BJ (cell line): Measurements from ENCODE around the gene NKAIN4. TPM values are rescaled to one million over a fixed set of nuclear protein-coding genes. Genes with fewer than 3 reads are reported as not detected.

Source experiments
- CTCF ChIA-PET: fragments of 350-600 bp; formaldehyde crosslinking; extraction: SDS; loops from one replicate; lab custom pipeline; 2021; ENCODE audit warnings: antibody characterized with exemption, inconsistent platforms; lab: Yijun Ruan, JAX
- POLR2A ChIA-PET: fragments of 300-600 bp; sonication (Branson Sonifier 250); formaldehyde crosslinking; extraction: SDS; loops from one replicate; lab custom pipeline; 2021; ENCODE audit warnings: antibody characterized with exemption; lab: Charles Lee
- DNase-seq: peaks from one replicate; pipeline ENCODE4 v3.0.0-alpha.2; 2011; ENCODE audit warnings: low read depth
- H3K27me3 ChIP-seq: 2 replicates; pipeline ENCODE4 v1.6.0; 2011; ENCODE audit warnings: low read length; ENCODE audit not compliant: control insufficient read depth, insufficient read depth
- H3K36me3 ChIP-seq: 2 replicates; pipeline ENCODE4 v1.5.1; 2011; ENCODE audit warnings: low read length; ENCODE audit not compliant: control insufficient read depth, insufficient read depth
- H3K4me3 ChIP-seq: 2 replicates; pipeline ENCODE4 v1.5.1; 2011; ENCODE audit warnings: low read depth, mild to moderate bottlenecking, control low read depth, low read length
- polyA plus RNA-seq: library from polyadenylated mRNA; depleted of rRNA; stranded (reverse); fragments of >200 nt; gene quantifications from 2 replicates; pipeline ENCODE4 v1.2.3, GENCODE V29; 2011
- TF ChIP-seq, protein P1 (sequence below): IDR thresholded peaks from 2 replicates; pipeline ENCODE4 v1.5.1; 2011; ENCODE audit warnings: low read depth, mild to moderate bottlenecking, control low read depth, inconsistent platforms, low read length, moderate library complexity; ENCODE audit not compliant: insufficient read depth

Gene NKAIN4
- polyA plus RNA-seq, 1 experiment, result not detected

GRCh38 chr20:63260521-63260920, 6.3 kb upstream of the NKAIN4 start:
- Histone ChIP-seq H3K4me3 (no peak overlapping the region), H3K36me3 (no peaks in the 10 kb centered on the region), H3K27me3 (peaks cover 62% of the 10 kb centered on the region)
- ChIA-PET POLR2A (no interaction called here), CTCF (interaction anchor here (0.7 to 2.6 kb wide), 3 partner anchors 9 to 49 kb away, joined by 3 to 14 read pairs (median 3); no protein-coding TSS in a partner anchor)
- TF ChIP-seq, protein P1, sequence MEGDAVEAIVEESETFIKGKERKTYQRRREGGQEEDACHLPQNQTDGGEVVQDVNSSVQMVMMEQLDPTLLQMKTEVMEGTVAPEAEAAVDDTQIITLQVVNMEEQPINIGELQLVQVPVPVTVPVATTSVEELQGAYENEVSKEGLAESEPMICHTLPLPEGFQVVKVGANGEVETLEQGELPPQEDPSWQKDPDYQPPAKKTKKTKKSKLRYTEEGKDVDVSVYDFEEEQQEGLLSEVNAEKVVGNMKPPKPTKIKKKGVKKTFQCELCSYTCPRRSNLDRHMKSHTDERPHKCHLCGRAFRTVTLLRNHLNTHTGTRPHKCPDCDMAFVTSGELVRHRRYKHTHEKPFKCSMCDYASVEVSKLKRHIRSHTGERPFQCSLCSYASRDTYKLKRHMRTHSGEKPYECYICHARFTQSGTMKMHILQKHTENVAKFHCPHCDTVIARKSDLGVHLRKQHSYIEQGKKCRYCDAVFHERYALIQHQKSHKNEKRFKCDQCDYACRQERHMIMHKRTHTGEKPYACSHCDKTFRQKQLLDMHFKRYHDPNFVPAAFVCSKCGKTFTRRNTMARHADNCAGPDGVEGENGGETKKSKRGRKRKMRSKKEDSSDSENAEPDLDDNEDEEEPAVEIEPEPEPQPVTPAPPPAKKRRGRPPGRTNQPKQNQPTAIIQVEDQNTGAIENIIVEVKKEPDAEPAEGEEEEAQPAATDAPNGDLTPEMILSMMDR, result no peak
- no peak for DNase-seq

GRCh38 chr20:63259734-63260460, 5.6 kb upstream of the NKAIN4 start:
- Histone ChIP-seq H3K4me3 (no peak overlapping the region), H3K36me3 (no peaks in the 10 kb centered on the region), H3K27me3 (peaks cover 66% of the 10 kb centered on the region)
- POLR2A ChIA-PET, result no interaction called here
- CTCF ChIA-PET, result interaction anchor here (0.7 to 2.6 kb wide), 4 partner anchors 9 to 76 kb away, joined by 3 to 14 read pairs (median 4); no protein-coding TSS in a partner anchor
- DNase-seq, result no peak
- TF ChIP-seq, protein P1, result no peak

DNA sequence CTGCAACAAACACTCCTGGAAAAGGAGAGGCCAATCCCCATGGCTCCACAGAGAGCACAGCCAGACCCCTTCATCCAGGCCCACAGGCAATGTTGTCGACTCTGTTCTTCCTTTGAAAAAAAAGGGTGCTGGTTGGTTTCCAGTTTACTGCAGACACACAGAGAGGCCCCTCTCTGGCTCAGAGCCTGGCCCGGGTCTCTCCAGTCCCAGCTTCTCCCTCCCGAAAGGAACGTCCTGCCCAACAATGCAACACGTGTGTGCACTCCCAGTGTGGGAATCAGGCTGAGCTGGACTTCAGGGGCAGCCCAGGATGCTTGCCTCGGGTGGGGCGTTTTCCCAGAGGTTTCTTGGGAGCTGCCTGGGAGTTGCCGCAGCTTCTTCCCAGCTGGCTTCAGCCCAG, 4.5 kb upstream of the NKAIN4 start:
- no peak for DNase-seq
- peaks cover 63% of the 10 kb centered on the region for H3K27me3 ChIP-seq
- POLR2A ChIA-PET, result no interaction called here

DNA sequence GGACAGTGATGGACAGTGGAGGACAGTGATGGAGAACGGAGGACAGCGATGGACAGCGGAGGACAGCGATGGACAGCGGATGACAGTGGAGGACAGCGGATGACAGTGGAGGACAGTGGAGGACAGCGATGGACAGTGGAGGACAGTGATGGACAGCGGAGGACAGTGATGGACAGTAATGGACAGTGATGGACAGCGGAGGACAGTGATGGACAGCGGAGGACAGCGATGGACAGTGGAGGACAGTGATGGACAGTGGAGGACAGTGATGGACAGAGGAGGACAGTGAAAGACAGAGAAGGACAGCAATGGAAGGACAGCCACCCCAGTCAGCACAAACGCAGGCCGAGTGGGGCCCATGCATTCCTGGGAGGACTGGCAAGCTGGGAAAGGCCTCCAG, 3.4 kb upstream of the NKAIN4 start:
- no peak for DNase-seq
- peaks cover 66% of the 10 kb centered on the region for H3K27me3 ChIP-seq
- no peaks in the 10 kb centered on the region for H3K36me3 ChIP-seq
- TF ChIP-seq, protein P1, result no peak
- CTCF ChIA-PET, result no interaction called here
- POLR2A ChIA-PET, result no interaction called here
- H3K4me3 ChIP-seq, result no peak overlapping the region

More for the DNA sequence above, 4.5 kb upstream of the NKAIN4 start:
- CTCF ChIA-PET, result interaction anchor here (1.1 to 2.6 kb wide), 3 partner anchors 26 to 75 kb away, joined by 3 to 14 read pairs (median 5); no protein-coding TSS in a partner anchor
- Histone ChIP-seq H3K4me3 (no peak overlapping the region), H3K36me3 (no peaks in the 10 kb centered on the region)
- TF ChIP-seq, protein P1, result no peak

DNA sequence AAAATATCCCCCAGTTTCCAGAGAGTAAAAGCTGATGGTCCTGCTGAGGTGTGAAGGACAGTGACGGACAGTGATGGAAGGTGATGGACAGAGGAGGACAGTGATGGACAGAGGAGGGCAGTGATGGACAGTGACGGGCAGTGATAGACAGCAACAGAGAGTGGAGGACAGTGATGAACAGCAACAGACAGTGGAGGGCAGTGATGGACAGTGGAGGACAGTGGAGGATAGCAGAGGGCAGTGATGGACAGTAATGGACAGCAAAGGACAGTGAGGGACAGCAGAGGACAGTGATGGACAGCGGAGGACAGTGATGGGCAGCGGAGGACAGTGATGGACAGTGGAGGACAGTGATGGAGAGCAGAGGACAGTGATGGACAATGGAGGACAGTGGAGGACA, 2.7 kb upstream of the NKAIN4 start:
- TF ChIP-seq, protein P1, result no peak
- peaks cover 66% of the 10 kb centered on the region for H3K27me3 ChIP-seq
- no peaks in the 10 kb centered on the region for H3K36me3 ChIP-seq
- ChIA-PET POLR2A (no interaction called here), CTCF (interaction anchor here (1.0 to 2.0 kb wide), 3 partner anchors 22 to 53 kb away, joined by 3 to 5 read pairs (median 3); no protein-coding TSS in a partner anchor)
- no peak for DNase-seq
- no peak overlapping the region for H3K4me3 ChIP-seq
